Measurements from ENCODE around the gene ZFP30. TPM values are rescaled to one million over a fixed set of nuclear protein-coding genes. Genes with fewer than 3 reads are reported as not detected.

Gene ZFP30
- total RNA-seq, 1 experiment from 2014 or later = 5.0 TPM

DNA sequence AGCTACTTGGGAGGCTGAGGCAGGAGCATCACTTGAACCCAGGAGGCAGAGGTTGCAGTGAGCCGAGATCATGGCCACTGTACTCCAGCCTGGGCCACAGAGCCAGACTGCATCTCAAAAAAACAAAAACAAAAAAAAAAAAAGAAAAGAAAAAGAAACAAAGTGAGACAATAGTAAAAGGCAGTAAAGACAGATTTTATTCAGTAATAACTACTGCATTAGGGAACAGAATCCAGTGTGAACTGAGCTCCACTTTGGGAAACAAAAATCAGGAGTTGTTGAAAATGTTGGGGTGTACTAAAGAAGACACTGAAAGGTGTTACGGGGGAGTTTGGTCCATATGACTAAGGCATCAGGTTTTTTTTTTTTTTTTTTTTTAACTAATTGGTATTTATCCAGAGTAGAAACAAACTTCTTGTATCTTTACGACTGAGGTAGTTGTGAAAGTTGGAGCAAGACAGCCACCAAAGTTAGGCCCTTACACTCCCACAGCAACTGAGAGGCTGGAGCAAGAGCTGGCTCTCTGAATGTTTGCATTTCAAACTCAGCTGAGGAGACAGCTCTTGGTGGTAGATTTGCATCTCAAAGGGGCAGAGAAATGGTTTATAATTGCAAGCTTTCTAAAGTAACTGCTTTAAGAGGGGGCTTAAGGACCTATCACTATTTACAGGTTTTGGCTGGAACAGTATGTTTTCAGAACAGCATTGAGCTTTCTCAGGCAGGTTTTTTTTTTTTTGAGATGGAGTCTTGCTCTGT is 40.1 kb upstream of the ZFP30 start:
- Histone ChIP-seq H4K20me1 (ENCODE audit: low read length) (no peaks in the 10 kb centered on the region), H2AFZ (ENCODE audit: low read length) (no peak overlapping the region), H3K9me3 (ENCODE audit: low read length) (peaks cover 14% of the 10 kb centered on the region), H3F3A (ENCODE audit: low read length, unreplicated experiment) (no peaks in the 10 kb centered on the region), H3K4me3 (ENCODE audit: low read length) (no peak overlapping the region), H3K4me2 (ENCODE audit: low read length) (no peak overlapping the region), H3K79me2 (ENCODE audit: low read length) (no peaks in the 10 kb centered on the region), H3K36me3 (ENCODE audit: low read depth, low read length) (peaks cover 24% of the 10 kb centered on the region), H3K9ac (ENCODE audit: low read length) (no peak overlapping the region), H3K9me2 (replicated peaks; ENCODE audit: low read length) (no peaks in the 10 kb centered on the region), H3K27ac (ENCODE audit: low read length) (no peak overlapping the region), H3K4me1 (ENCODE audit: insufficient read depth, low read length) (no peaks in the 10 kb centered on the region), H3K27me3 (ENCODE audit: low read length) (no peaks in the 10 kb centered on the region)
- no TSS peak for BruUV-seq (replicated peaks)
- intact Hi-C loops (cut with micrococcal nuclease) = no loop called here
- ATAC-seq = no peak
- DNase-seq = no peak
- ChIA-PET CTCF (no interaction called here), POLR2A (ENCODE audit: unreplicated experiment) (no interaction called here)
- TF ChIP-seq EZH2 (IDR thresholded peaks at IDR 0.05; ENCODE audit: low read length, unreplicated experiment) (no peak), EZH2phosphoT487 (IDR thresholded peaks at IDR 0.05; ENCODE audit: borderline replicate concordance, low read length) (no peak)
- TF ChIP-seq, protein P1, sequence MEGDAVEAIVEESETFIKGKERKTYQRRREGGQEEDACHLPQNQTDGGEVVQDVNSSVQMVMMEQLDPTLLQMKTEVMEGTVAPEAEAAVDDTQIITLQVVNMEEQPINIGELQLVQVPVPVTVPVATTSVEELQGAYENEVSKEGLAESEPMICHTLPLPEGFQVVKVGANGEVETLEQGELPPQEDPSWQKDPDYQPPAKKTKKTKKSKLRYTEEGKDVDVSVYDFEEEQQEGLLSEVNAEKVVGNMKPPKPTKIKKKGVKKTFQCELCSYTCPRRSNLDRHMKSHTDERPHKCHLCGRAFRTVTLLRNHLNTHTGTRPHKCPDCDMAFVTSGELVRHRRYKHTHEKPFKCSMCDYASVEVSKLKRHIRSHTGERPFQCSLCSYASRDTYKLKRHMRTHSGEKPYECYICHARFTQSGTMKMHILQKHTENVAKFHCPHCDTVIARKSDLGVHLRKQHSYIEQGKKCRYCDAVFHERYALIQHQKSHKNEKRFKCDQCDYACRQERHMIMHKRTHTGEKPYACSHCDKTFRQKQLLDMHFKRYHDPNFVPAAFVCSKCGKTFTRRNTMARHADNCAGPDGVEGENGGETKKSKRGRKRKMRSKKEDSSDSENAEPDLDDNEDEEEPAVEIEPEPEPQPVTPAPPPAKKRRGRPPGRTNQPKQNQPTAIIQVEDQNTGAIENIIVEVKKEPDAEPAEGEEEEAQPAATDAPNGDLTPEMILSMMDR (conservative IDR thresholded peaks at IDR 0.05; ENCODE audit: low read depth, low read length) = no peak

DNA sequence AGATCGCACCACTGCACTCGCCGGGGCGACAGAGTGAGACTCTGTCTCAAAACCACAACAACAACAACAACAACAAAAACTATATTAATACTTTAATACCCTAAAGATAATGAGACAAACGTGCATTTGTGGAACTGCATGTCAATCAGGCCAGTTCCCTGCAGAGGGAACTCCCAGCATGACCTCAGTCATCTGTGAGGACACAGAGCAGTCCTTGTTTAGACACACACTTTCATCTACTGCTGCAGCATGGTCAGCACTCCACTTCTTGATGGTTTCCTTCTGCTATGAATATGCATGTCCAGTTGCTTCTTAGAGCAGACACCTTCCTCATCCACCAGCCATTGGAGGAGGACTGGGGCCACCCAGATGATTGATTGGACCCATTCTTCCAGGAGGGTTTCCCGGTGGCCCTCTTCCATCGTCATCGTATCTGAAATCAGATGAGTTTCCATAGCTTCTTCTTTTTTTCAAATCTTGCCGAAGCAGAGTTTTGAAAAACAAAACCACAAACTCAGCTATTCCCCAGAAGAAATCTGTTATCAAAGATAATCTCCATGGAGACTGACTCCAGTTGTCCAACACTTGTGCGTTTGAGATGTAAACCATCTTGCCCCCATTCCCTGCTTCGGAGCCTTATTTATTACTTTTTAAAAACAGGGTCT is 37.8 kb upstream of the ZFP30 start:
- Histone ChIP-seq H3K4me3 (ENCODE audit: low read length) (no peak overlapping the region), H3K9me3 (ENCODE audit: low read length) (no peaks in the 10 kb centered on the region; the same call in 1 of the 2 replicates), H3K4me2 (ENCODE audit: low read length) (no peak overlapping the region), H3F3A (ENCODE audit: low read length, unreplicated experiment) (no peaks in the 10 kb centered on the region), H2AFZ (ENCODE audit: low read length) (no peak overlapping the region), H4K20me1 (ENCODE audit: low read length) (no peaks in the 10 kb centered on the region), H3K79me2 (ENCODE audit: low read length) (no peaks in the 10 kb centered on the region), H3K9me2 (replicated peaks; ENCODE audit: low read length) (no peaks in the 10 kb centered on the region), H3K4me1 (ENCODE audit: insufficient read depth, low read length) (no peaks in the 10 kb centered on the region), H3K27ac (ENCODE audit: low read length) (no peak overlapping the region), H3K36me3 (ENCODE audit: low read depth, low read length) (peaks cover 8% of the 10 kb centered on the region; the same call in 1 of the 2 replicates), H3K9ac (ENCODE audit: low read length) (no peak overlapping the region), H3K27me3 (ENCODE audit: low read length) (no peaks in the 10 kb centered on the region)
- no TSS peak for BruUV-seq (replicated peaks)
- TF ChIP-seq, protein P1 (conservative IDR thresholded peaks at IDR 0.05; ENCODE audit: low read depth, low read length) = no peak
- TF ChIP-seq EZH2 (IDR thresholded peaks at IDR 0.05; ENCODE audit: low read length, unreplicated experiment) (no peak), EZH2phosphoT487 (IDR thresholded peaks at IDR 0.05; ENCODE audit: borderline replicate concordance, low read length) (no peak)
- intact Hi-C loops (cut with micrococcal nuclease) = no loop called here
- CTCF ChIA-PET = no interaction called here
- ATAC-seq (no peak), DNase-seq (no peak)
- POLR2A ChIA-PET (ENCODE audit: unreplicated experiment) = no interaction called here
